HL-60/S4 treated with phorbol 12-myristate 13-acetate at 8.2 ng/mL for 4 days and 3 days (cell line): ENCODE measurements around the gene NKD1.
"Not testable (repeated sequence)": the region's sequence is repeated elsewhere in the genome, so short reads cannot be mapped to it uniquely, and the experiment has no call there.

Experiments used
- in situ Hi-C: fragments of 300-500 bp; cut with MboI; formaldehyde crosslinking; loops from 2 replicates; pipeline ENCODE4 v1.15.0; 2022; ENCODE audit warnings: low sequenced_read_pairs

NKD1 gene

GRCh38 chr16:50548125-50548908, at the start of gene NKD1:
NKD1 (plus strand) TSS chr16:50548396; CDS start chr16:50548554, 158 bp downstream.
- in situ Hi-C loops = no loop called here

- in situ Hi-C loops = no loop called here
Measured at GRCh38 chr16:50498431-50499155, 49.6 kb upstream of the NKD1 start.

GRCh38 chr16:50499254-50499653, 48.9 kb upstream of the NKD1 start:
- in situ Hi-C loops = no loop called here

GRCh38 chr16:50500171-50500874, 47.9 kb upstream of the NKD1 start:
- in situ Hi-C loops = no loop called here

GRCh38 chr16:50501251-50501650, 46.9 kb upstream of the NKD1 start:
- in situ Hi-C loops = no loop called here

- in situ Hi-C loops = no loop called here
Measured at GRCh38 chr16:50501986-50502615, 46.1 kb upstream of the NKD1 start.

- in situ Hi-C loops = no loop called here
Measured at GRCh38 chr16:50502616-50503011, 45.6 kb upstream of the NKD1 start.

GRCh38 chr16:50503868-50504531, 44.2 kb upstream of the NKD1 start:
- in situ Hi-C loops = not testable (repeated sequence)

GRCh38 chr16:50505115-50505514, 43.1 kb upstream of the NKD1 start:
- in situ Hi-C loops = no loop called here

- in situ Hi-C loops = no loop called here
Measured at GRCh38 chr16:50505714-50506542, 42.3 kb upstream of the NKD1 start.

- in situ Hi-C loops = no loop called here
Measured at GRCh38 chr16:50506543-50506937, 41.7 kb upstream of the NKD1 start.

GRCh38 chr16:50507397-50507796, 40.8 kb upstream of the NKD1 start:
- in situ Hi-C loops = no loop called here

- in situ Hi-C loops = no loop called here
Measured at GRCh38 chr16:50509521-50510341, 38.5 kb upstream of the NKD1 start.

GRCh38 chr16:50515218-50515617, 33.0 kb upstream of the NKD1 start:
- in situ Hi-C loops = no loop called here

- in situ Hi-C loops = no loop called here
Measured at GRCh38 chr16:50516401-50516800, 31.8 kb upstream of the NKD1 start.

- in situ Hi-C loops = no loop called here
Measured at GRCh38 chr16:50516890-50517289, 31.3 kb upstream of the NKD1 start.

- in situ Hi-C loops = no loop called here
Measured at GRCh38 chr16:50517450-50518252, 30.5 kb upstream of the NKD1 start.

- in situ Hi-C loops = no loop called here
Measured at GRCh38 chr16:50519001-50519400, 29.2 kb upstream of the NKD1 start.
